ENCODE data around the gene FCAR.
"Not testable (repeated sequence)": the region's sequence is repeated elsewhere in the genome, so short reads cannot be mapped to it uniquely, and the experiment has no call there.

FCAR gene

DNA sequence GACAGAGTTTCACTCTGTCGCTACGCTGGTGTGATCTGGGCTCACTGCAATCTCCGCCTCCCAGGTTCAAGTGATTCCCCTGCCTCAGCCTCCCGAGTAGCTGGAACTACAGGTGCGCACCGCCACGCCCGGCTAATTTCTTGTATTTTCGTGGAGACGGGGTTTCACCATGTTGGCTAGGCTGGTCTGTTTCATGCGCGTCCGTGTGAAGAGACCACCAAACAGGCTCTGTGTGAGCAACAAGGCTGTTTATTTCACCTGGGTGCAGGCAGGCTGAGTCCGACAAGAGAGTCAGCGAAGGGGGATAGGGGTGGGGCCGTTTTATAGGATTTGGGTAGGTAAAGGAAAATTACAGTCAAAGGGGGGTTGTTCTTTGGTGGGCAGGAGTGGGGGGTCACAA lies 20.1 kb downstream of the FCAR start:
- DNase-seq = not testable (repeated sequence)

- DNase-seq = no peak
These were observed 22.0 kb downstream of the FCAR start for GRCh38 chr19:54896036-54896435.

DNA sequence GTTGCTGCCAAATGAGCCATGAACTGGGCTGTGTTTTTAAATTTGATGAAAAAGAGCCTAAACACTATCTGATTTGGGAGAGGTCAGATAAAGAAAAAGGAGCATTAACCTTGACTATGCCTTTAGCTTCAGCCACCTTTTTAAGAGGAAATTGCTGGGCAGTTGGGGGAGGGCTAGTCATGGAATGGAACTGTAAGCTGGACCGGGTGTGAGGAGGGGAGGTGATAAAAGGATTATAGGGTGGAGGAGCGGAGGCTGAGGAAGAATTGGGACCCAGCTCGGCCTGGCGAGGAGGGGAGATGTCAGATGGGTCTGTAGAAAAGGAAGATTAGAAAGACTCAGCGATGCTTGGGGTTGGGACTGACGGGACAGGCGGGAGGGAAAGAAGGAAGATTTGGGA lies 24.6 kb downstream of the FCAR start:
- DNase-seq = not testable (repeated sequence)

GRCh38 chr19:54899646-54900045 lies 25.6 kb downstream of the FCAR start:
- not testable (repeated sequence) for DNase-seq

- DNase-seq = not testable (repeated sequence)
These were observed 27.1 kb downstream of the FCAR start for GRCh38 chr19:54901153-54901552.

- no peak for DNase-seq
These were observed 28.0 kb downstream of the FCAR start for GRCh38 chr19:54902061-54902460.

DNA sequence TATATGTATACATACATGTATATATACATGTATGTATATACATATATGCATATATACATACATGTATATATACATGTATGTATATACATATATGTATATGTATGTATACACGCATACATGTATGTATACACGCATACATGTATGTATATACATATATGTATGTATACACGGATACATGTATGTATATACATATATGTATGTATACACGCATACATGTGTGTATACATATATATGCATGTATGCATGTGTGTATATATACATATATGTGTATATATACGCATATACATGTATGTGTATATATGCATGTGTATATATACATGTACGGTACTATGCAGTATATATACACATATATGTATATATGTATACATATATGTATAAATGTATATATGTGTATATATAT lies 29.3 kb downstream of the FCAR start:
- no peak for DNase-seq

GRCh38 chr19:54904261-54904660 lies 30.2 kb downstream of the FCAR start:
- DNase-seq = not testable (repeated sequence)

- no peak for DNase-seq
These were observed 31.4 kb downstream of the FCAR start for GRCh38 chr19:54905421-54905802.

- DNase-seq = peak in 1 of 51 donors; percentile 1
These were observed 31.9 kb downstream of the FCAR start, which contains the start of gene NCR1 for GRCh38 chr19:54905803-54906511. TSS of gene NCR1 (plus strand) at chr19:54906148. CDS start at chr19:54906188, 40 bp downstream.

DNA sequence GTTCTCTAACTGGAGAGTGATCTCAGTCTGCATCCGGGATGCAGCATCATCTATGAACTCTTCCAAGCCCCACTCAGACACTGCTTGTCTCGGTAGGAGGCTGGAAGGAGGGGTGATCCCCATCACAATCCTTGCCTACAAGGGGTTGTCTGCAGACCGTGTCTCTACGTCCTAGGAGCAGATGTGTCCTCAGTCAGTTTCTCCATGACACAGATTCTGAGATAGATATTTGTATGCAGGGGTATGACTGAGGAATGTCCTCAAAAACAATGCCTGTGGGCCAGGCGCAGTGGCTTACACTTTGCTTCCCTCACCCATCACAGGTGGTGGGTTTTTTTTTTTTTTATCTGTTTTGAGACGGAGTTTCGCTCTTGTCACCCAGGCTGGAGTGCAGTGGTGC lies 32.8 kb downstream of the FCAR start:
- no peak for DNase-seq

DNA sequence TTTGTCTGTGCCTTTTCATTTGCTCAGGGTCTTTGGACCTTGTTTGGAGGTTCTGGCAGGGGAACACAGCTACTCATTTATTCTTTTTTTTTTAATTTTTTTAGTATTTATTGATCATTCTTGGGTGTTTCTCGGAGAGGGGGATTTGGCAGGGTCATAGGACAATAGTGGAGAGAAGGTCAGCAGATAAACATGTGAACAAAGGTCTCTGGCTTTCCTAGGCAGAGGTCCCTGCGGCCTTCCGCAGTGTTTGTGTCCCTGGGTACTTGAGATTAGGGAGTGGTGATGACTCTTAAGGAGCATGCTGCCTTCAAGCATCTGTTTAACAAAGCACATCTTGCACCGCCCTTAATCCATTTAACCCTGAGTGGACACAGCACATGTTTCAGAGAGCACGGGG lies 33.9 kb downstream of the FCAR start:
- DNase-seq = not testable (repeated sequence)

GRCh38 chr19:54916822-54917221 lies 42.8 kb downstream of the FCAR start:
- DNase-seq = no peak

DNA sequence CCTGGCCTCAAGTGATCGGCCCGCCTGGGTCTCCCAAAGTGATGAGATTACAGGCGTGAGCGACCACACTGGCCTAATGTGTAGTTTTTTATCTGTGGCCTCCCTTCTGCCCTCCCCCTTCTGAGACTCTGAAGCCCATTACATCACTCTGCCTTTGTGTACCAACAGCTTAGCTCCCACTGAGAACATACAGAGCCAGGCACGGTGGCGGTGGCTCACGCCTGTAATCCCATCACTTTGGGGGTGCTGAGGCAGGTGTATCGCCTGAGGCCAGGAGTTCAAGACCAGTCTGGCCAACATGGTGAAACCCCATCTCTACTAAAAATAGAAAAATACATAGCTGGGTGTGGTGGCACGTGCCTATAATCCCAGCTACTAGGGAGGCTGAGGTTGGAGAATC lies 44.5 kb downstream of the FCAR start:
- DNase-seq = no peak

DNA sequence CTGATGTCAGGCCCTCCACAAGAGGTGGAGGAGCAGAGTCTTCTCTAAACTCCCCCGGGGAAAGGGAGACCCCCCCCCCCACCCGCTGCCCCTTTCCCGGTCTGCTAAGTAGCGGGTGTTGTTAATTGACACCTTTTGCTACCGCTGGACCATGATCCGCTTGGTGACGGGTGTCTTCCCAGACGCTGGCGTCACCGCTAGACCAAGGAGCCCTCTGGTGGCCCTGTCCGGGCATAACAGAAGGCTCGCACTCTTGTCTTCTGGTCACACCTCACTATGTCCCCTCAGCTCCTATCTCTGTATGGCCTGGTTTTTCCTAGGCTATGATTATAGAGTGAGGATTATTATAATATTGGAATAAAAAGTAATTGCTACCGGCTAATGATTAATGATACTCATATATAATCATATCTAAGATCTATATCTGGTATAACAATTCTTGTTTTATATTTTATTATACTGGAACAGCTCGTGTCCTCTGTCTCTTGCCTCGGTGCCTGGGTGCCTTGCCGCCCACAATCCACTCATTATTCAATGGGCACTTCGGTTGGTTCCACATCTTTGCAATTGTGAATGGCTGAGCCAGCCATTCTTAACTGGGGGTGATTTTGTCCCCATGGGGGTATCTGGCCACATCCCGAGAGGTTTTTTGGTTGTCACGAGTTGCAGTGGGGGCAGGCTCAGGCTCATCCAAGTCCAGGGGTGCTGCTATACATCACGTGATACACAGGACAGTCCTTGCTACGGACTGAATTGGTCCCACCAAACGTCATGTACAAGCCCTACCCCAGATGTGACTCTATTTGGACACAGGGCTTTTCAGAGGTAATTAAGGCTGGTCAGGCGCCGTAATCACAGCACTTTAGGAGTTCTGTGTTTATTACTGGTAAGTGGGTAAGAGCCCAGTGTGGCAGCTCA lies 45.9 kb downstream of the FCAR start:
- peak in 5 of 51 donors; percentile 0 to 24 (median 4) for DNase-seq

DNA sequence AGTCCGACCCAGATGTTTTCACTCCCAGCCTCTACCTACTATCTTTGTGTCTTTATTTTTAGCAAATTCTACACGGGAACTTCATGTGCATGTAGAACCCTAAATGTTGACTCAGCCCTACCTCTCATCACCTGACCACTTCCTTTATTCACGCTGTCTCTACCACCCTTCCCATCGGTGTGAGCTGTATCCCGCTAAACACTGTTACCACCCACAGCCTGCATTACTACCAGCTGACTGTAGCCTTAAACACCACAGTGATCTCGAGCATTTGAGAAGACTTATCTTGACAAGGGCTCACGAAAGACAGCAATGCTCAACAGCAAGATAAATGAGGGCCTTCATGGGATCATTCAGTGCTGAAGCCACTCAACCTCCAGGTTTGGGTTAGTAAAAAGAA lies 47.0 kb downstream of the FCAR start:
- no peak for DNase-seq

- DNase-seq = no peak
These were observed 49.2 kb downstream of the FCAR start for GRCh38 chr19:54923276-54923675.

DNA sequence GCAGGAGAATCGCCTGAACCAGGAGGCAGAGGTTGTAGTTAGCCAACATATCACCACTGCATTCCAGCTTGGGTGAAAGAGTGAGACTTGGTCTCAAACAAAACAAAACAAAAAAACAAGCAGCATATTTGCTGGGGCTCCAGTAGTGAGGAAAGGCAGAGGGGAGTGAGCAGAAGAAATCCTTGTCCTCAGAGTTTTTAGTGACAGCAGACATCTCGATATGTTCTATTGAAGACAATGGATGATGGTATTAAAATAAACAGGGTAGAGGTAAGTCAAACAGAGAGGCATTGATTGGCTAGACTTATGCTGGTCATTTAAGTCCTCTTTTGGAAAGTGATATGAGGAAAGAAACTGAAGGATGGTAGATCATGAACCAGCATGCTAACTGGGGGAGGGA lies 54.3 kb downstream of the FCAR start:
- no peak for DNase-seq

- DNase-seq = no peak
These were observed 63.9 kb downstream of the FCAR start for GRCh38 chr19:54937926-54938325.

GRCh38 chr19:54938906-54939305 lies 64.9 kb downstream of the FCAR start:
- no peak for DNase-seq

- not testable (repeated sequence) for DNase-seq
These were observed 65.5 kb downstream of the FCAR start for GRCh38 chr19:54939538-54939937.
